ENCODE data around the gene PLK4.
"Not testable (repeated sequence)": the region's sequence is repeated elsewhere in the genome, so short reads cannot be mapped to it uniquely, and the experiment has no call there.

Gene PLK4

DNA sequence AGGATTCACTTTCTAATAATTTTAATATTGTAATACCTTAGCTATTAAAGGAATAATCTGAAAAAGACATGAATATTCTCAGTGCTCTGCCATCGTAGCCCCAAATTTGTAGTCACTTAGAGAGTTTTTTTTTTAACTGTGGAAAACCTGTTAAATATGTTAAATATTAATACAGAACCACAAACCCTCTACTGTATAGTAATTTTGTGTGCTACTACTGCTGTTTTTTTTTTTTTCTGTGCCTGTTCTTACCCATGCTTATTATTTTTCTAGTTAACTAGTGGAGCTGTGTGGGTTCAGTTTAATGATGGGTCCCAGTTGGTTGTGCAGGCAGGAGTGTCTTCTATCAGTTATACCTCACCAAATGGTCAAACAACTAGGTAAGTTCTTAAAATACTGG, 15.8 kb downstream of the PLK4 start:
- TF ChIP-seq, protein P1, sequence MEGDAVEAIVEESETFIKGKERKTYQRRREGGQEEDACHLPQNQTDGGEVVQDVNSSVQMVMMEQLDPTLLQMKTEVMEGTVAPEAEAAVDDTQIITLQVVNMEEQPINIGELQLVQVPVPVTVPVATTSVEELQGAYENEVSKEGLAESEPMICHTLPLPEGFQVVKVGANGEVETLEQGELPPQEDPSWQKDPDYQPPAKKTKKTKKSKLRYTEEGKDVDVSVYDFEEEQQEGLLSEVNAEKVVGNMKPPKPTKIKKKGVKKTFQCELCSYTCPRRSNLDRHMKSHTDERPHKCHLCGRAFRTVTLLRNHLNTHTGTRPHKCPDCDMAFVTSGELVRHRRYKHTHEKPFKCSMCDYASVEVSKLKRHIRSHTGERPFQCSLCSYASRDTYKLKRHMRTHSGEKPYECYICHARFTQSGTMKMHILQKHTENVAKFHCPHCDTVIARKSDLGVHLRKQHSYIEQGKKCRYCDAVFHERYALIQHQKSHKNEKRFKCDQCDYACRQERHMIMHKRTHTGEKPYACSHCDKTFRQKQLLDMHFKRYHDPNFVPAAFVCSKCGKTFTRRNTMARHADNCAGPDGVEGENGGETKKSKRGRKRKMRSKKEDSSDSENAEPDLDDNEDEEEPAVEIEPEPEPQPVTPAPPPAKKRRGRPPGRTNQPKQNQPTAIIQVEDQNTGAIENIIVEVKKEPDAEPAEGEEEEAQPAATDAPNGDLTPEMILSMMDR (IDR thresholded peaks at IDR 0.05; ENCODE audit: low read depth, low read length): no peak
- DNase-seq (ENCODE audit: low read depth in 2 of 2): no peak
- H3K4me3 ChIP-seq (replicated peaks in 1 of 2; ENCODE audit: low read depth in 2 of 2, low read length in 2 of 2): no peak overlapping the region

DNA sequence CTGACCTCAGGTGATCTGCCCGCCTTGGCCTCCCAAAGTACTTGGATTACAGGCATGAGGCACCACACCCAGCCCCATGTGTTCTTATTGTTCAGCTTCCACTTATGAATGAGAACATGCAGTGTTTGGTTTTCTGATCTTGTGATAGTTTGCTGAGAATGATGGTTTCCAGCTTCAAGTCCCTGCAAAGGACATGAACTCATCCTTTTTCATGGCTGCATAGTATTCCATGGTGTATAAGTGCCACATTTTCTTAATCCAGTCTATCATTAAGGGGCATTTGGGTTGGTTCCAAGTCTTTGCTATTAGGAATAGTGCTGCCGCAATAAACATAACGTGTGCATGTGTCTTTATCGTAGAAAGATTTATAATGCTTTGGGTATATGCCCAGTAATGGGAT, 19.0 kb downstream of the PLK4 start:
- not testable (repeated sequence) for H3K4me3 ChIP-seq (replicated peaks in 1 of 2; ENCODE audit: low read depth in 2 of 2, low read length in 2 of 2); DNase-seq (ENCODE audit: low read depth in 2 of 2)

DNA sequence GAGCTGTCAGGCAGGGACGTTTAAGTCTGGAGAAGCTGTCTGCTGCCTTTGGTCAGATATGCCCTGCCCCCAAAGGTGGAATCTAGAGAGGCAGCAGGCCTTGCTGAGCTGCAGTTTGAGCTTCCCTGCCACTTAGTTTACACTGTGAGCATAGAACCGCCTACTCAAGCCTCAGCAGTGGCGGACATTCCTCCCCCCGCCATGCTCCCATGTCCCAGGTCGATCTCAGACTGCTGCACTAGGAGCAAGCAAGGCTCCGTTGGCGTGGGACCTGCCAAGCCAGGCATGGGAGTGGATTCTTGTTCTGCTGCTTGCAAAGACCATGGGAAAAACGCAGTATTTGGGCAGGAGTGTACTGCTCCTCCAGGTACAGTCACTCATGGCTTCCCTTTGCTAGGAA, 24.3 kb downstream of the PLK4 start:
- H3K4me3 ChIP-seq (replicated peaks in 1 of 2; ENCODE audit: low read depth in 2 of 2, low read length in 2 of 2): no peak overlapping the region
- no peak for DNase-seq (ENCODE audit: low read depth in 2 of 2)
- TF ChIP-seq, protein P1 (IDR thresholded peaks at IDR 0.05; ENCODE audit: low read depth, low read length): no peak

DNA sequence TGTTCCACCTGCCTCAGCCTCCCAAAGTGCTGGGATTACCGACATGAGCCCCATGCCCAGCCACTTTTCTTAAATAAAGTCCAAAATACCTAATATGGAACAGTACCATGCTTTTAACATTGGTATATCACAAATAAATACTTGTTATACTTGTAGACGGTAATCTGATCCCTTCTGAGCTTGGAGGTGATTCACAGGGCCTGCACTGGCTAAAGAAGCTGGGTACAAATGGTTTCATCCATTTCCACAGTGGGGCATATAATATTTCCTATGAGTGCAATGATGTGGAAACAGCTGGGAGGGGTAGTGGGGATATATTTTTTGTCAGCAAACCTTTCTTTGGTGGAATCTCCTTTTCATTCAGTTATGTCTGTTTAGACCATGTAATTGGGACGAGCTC, 35.8 kb downstream of the PLK4 start:
- TF ChIP-seq, protein P1 (IDR thresholded peaks at IDR 0.05; ENCODE audit: low read depth, low read length): no peak
- no peak overlapping the region for H3K4me3 ChIP-seq (replicated peaks in 1 of 2; ENCODE audit: low read depth in 2 of 2, low read length in 2 of 2)
- DNase-seq (ENCODE audit: low read depth in 2 of 2): no peak

DNA sequence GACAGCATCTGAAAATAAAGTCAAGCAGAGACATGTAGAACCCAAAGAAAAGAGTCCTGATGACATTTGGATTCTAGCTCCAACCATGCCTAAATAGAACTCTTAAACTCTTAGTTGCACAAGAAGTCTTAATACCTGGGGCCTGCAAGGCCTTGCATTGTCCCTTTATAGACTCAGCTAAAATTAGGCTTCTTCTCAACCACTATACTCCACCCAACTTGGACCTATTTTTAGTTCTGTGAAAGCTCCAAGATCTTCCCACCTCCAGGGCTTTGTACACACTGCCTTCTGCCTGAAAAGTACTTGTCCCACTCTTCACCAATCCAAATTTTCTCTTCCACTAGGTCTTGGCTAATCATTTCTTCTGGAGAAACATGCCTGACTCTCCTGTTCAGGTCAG, 36.5 kb downstream of the PLK4 start:
- H3K4me3 ChIP-seq (replicated peaks in 1 of 2; ENCODE audit: low read depth in 2 of 2, low read length in 2 of 2): no peak overlapping the region
- TF ChIP-seq, protein P1 (IDR thresholded peaks at IDR 0.05; ENCODE audit: low read depth, low read length): no peak
- DNase-seq (ENCODE audit: low read depth in 2 of 2): no peak

DNA sequence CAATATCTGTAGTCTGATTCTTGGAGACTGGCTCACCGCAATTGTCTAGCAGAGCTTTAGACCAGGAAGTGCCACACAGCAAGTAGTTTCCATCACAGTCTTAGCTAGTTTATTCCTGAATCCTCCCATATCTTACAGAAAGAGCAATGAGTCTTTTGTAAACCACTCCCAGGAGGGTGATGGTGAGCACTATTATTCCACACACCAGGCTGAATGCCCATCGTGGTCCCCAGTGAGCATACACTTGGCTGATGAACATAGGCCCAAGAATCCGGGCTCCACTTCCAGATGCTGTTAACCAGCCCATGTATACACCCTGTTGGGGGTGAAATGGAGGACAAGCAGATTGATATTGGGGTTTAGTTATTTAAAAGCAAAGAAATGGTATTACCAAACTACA, 39.8 kb downstream of the PLK4 start:
- no peak overlapping the region for H3K4me3 ChIP-seq (replicated peaks in 1 of 2; ENCODE audit: low read depth in 2 of 2, low read length in 2 of 2)
- DNase-seq (ENCODE audit: low read depth in 2 of 2): no peak
- TF ChIP-seq, protein P1 (IDR thresholded peaks at IDR 0.05; ENCODE audit: low read depth, low read length): no peak

DNA sequence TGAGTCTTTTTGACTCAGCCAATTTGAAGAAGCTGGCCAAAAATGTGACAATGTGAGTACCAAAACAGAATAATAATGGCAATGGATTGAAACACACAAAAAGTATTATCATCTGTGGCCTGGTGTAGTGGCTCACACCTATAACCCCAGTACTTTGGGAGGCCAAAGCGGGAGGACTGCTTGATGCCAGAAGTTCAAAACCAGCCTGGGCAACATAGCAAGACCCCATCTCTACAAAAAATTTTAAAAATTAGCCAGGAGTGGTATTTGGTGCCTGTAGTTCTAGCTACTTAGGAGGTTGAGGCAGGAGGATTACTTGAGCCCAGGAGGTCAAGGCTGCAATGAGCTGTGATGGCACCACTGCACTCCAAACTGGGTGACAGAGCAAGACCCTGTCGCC, 41.5 kb downstream of the PLK4 start:
- TF ChIP-seq, protein P1 (IDR thresholded peaks at IDR 0.05; ENCODE audit: low read depth, low read length): no peak
- DNase-seq (ENCODE audit: low read depth in 2 of 2): no peak
- no peak overlapping the region for H3K4me3 ChIP-seq (replicated peaks in 1 of 2; ENCODE audit: low read depth in 2 of 2, low read length in 2 of 2)

DNA sequence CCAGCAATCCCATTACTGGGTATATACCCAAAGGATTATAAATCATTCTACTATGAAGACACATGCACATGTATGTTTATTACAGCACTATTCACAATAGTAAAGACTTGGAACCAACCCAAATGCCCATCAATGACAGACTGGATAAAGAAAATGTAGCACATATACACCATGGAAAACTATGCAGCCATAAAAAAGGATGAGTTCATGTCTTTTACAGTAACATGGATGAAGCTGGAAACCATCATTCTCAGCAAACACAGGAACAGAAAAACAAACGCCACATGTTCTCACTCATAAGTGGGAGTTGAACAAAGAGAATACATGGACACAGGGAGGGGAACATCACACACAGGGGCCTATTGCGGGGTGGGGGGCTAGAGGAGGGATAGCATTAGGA, 45.0 kb downstream of the PLK4 start:
- DNase-seq (ENCODE audit: low read depth in 2 of 2); H3K4me3 ChIP-seq (replicated peaks in 1 of 2; ENCODE audit: low read depth in 2 of 2, low read length in 2 of 2): not testable (repeated sequence)

Data from cardiac fibroblast (primary cell).